ENCODE measurements around the gene SPINK1. TPM values are rescaled to one million over a fixed set of nuclear protein-coding genes. Genes with fewer than 3 reads are reported as not detected.

SPINK1 gene
- total and polyA plus RNA-seq, 2 of the 4 experiments (the other 2 are of a cell fraction), result not detected

DNA sequence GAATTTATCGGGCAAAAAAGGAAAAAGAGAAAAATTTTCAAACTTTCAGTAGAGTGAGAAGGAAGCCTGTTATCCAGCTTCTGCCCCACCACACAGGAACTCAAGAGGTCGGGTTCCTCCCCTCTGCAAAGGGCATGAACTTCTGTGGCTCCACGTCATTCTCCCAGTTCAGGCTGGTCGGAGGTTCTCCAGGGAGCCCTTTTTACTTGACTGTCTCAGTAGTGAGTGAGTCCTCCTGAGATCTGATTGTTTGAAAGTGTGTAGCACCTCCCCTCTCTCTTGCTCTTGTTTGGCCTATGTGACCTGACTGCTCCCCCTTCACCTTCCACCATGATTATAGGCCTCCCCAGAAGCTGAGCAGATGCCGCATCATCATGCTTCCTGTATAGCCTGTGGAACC is 9.7 kb downstream of the SPINK1 start:
- Histone ChIP-seq H3K14ac (replicated peaks; ENCODE audit: low read depth, low read length) (no peak overlapping the region), H2AK9ac (replicated peaks; ENCODE audit: low read depth, low read length, poor library complexity) (no peak overlapping the region), H3K27me3 (ENCODE audit: control insufficient read depth, insufficient read depth, low read length) (no peaks in the 10 kb centered on the region), H2BK5ac (ENCODE audit: low read depth, low read length, poor library complexity, severe bottlenecking) (no peak overlapping the region), H3K23ac (ENCODE audit: low read depth, low read length) (no peak overlapping the region), H4K20me1 (ENCODE audit: insufficient read depth, low read length) (no peaks in the 10 kb centered on the region), H2BK120ac (ENCODE audit: low read depth, low read length) (no peak overlapping the region), H2BK15ac (ENCODE audit: low read depth, low read length) (no peak overlapping the region), H3K4me3 (ENCODE audit: insufficient read depth, low read depth, low read length) (no peak overlapping the region), H3K9me1 (ENCODE audit: insufficient read depth, low read length) (no peaks in the 10 kb centered on the region), H4K91ac (ENCODE audit: insufficient read depth, low read depth, low read length) (no peak overlapping the region), H3K27ac (ENCODE audit: insufficient read depth, low read length) (no peak overlapping the region), H4K5ac (ENCODE audit: low read depth, low read length) (no peak overlapping the region), H2AFZ (replicated peaks; ENCODE audit: low read length, poor library complexity) (no peak overlapping the region), H3K4me1 (ENCODE audit: control insufficient read depth, insufficient read depth, low read length) (no peaks in the 10 kb centered on the region), H3K56ac (ENCODE audit: extremely low read depth, insufficient read depth, low read length) (no peak overlapping the region), H3K4ac (ENCODE audit: low read depth, low read length) (no peak overlapping the region), H2AK5ac (ENCODE audit: low read depth, low read length) (no peak overlapping the region), H2BK20ac (ENCODE audit: low read depth, low read length) (no peak overlapping the region), H3K9me3 (ENCODE audit: control insufficient read depth, insufficient read depth, low read length) (no peaks in the 10 kb centered on the region), H3K9ac (ENCODE audit: low read depth, low read length) (no peak overlapping the region), H3K18ac (ENCODE audit: low read depth, low read length) (no peak overlapping the region), H3K4me2 (ENCODE audit: low read depth, low read length) (no peak overlapping the region), H3K36me3 (ENCODE audit: control insufficient read depth, insufficient read depth, low read length) (no peaks in the 10 kb centered on the region), H4K8ac (ENCODE audit: low read depth in 2 of 2, low read length in 2 of 2) (no peak overlapping the region), H3K79me1 (ENCODE audit: low read depth in 1 of 2, low read length in 2 of 2) (no peaks in the 10 kb centered on the region)
- no peak for DNase-seq
- CTCF ChIA-PET, result interaction anchor here (0.6 kb wide), 2 partner anchors 131 to 139 kb away, joined by 4 to 5 read pairs; no protein-coding TSS in a partner anchor
- dilution Hi-C loops (cut with HindIII; ENCODE audit: low sequenced_read_pairs, unreplicated experiment) (no loop called here), in situ Hi-C loops (cut with MboI; ENCODE audit: low sequenced_read_pairs) (loop anchor here (5.0 kb wide), 1 partner anchor 194 kb away; no protein-coding TSS in a partner anchor), intact Hi-C loops (cut with micrococcal nuclease) (loop anchor here (1.0 to 10.0 kb wide), 3 partner anchors 193 to 597 kb away; no protein-coding TSS in a partner anchor)
- 80% methylated on average over 1 of the region's 5 CpGs; no CpG with 5 or more reads in 1 of the 2 experiments for WGBS, 2 experiments (ENCODE audit: extremely low coverage in 2 of 2, insufficient read length in 1 of 2)
- no peak for TF ChIP-seq SMC3 (IDR thresholded peaks at IDR 0.05; ENCODE audit: low read depth, low read length)
- ATAC-seq (ENCODE audit: low read depth), result no peak
- no TSS peak for BruUV-seq (replicated peaks)
- POLR2A ChIA-PET (ENCODE audit: unreplicated experiment), result no interaction called here
